HG03457 (cell line): ENCODE measurements around the gene PRSS38.

Source experiments
- ATAC-seq: cut with Tn5 transposase; IDR thresholded peaks from one replicate; pipeline ENCODE4 v1.9.1; 2021; ENCODE audit warnings: moderate number of reproducible peaks; ENCODE audit not compliant: unreplicated experiment

The PRSS38 gene

GRCh38 chr1:227894831-227895451 lies 79.5 kb downstream of the PRSS38 start:
- ATAC-seq = no peak
